ENCODE results near the gene PACSIN2. TPM values are rescaled to one million over a fixed set of nuclear protein-coding genes. Genes with fewer than 3 reads are reported as not detected.
A peak's percentile ranks its signal among the peaks of the same experiment; 100 is the strongest.

PACSIN2 gene
- total RNA-seq, 1 donor from 2014 or later: 45.5 TPM

DNA sequence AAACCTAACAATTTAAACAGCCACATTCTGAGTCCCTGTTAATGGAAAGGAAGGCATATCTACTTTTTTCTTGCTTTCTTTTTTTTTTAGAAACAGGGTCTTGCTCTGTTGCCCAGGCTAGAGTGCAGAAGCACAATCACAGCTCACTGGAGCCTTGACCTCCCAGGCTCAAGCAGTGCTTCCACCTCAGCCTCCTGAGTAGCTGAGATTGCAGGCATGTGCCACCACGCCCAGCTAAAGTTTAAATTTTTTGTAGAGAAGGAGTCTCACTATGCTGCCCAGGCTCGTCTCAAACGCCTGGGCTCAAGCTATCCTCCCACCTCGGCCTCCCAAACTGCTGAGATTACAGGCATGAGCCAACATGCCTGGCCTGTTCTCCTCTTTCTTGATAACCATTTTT is 183.2 kb downstream of the PACSIN2 start:
- DNase-seq (ENCODE audit: low read depth): no peak

GRCh38 chr22:42830161-42830560 is 184.8 kb downstream of the PACSIN2 start:
- no peak for DNase-seq (ENCODE audit: low read depth)

DNA sequence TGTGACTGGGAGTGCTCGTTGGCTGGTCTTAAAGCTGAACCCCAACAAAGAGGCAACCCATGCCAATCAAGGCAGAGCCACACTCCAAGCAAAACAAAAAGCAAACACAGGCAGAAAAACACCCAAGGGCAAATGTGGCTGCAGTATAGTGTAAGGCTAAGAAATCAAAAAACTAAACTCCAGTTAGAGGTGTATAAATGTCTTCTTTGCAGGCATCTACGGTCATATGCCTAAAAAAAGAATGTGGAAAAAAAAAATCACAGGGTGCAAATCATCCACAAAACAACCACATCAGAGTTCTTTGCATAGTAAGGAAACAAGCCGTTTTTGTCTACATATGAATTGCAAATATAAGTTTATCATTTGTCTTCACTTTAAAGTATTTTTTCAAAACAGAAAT is 185.6 kb downstream of the PACSIN2 start:
- DNase-seq (ENCODE audit: low read depth): no peak

- no peak for DNase-seq (ENCODE audit: low read depth)
Measured at GRCh38 chr22:42825796-42826195, 189.2 kb downstream of the PACSIN2 start.

GRCh38 chr22:42821386-42821785 is 193.6 kb downstream of the PACSIN2 start:
- no peak for DNase-seq (ENCODE audit: low read depth)

GRCh38 chr22:42820045-42820763 is 194.7 kb downstream of the PACSIN2 start:
- peak; percentile 67 for DNase-seq (ENCODE audit: low read depth)

Other genes starting within 250 kb of the PACSIN2 start
- 62.0 and 78.2 TPM in 2 replicates for gene ARFGAP3, start 157.9 kb downstream of the PACSIN2 start, total RNA-seq
- gene TTLL1, start 74.2 kb upstream of the PACSIN2 start, total RNA-seq: 10.6 and 10.8 TPM in 2 replicates
- not detected in 2 replicates for gene BIK, start 95.6 kb upstream of the PACSIN2 start, total RNA-seq
- 26.4 and 28.0 TPM in 2 replicates for gene MCAT, start 128.2 kb upstream of the PACSIN2 start, total RNA-seq
- 293 and 367 TPM in 2 replicates for gene TSPO, start 136.4 kb upstream of the PACSIN2 start, total RNA-seq
- 33.6 and 33.8 TPM in 2 replicates for gene TTLL12, start 172.0 kb upstream of the PACSIN2 start, total RNA-seq